Peyer's patch (tissue), 4 donors: ENCODE measurements around the gene DNAH6.

Source experiments
- CTCF ChIP-seq, 6 experiments: fragments of 450-650 bp in 4 of 6; fragments of 200-600 bp in 2 of 6; sonication (generic) in 1 of 6; IDR thresholded peaks; one replicate each; pipeline ENCODE4 v1.5.1; 2017 to 2019; ENCODE audit warnings: antibody characterized with exemption in 6 of 6, mild to moderate bottlenecking in 3 of 6, moderate library complexity in 1 of 6
- POLR2A ChIP-seq, 2 donors: fragments of 450-650 bp; IDR thresholded peaks; one replicate each; pipeline ENCODE4 v1.5.1; 2017; ENCODE audit warnings: antibody characterized with exemption in 2 of 2, mild to moderate bottlenecking in 2 of 2, moderate library complexity in 2 of 2

- TF ChIP-seq CTCF (IDR thresholded peaks at IDR 0.05) (no peak), POLR2A (IDR thresholded peaks at IDR 0.05) (no peak)
Measured at GRCh38 chr2:84613082-84613481, 96.8 kb downstream of the DNAH6 start.
